ENCODE data around the gene NUBPL.
"Not testable (repeated sequence)": the region's sequence is repeated elsewhere in the genome, so short reads cannot be mapped to it uniquely, and the experiment has no call there.

The NUBPL gene

GRCh38 chr14:31578792-31579501, 17.7 kb downstream of the NUBPL start:
- DNase-seq = no peak

DNA sequence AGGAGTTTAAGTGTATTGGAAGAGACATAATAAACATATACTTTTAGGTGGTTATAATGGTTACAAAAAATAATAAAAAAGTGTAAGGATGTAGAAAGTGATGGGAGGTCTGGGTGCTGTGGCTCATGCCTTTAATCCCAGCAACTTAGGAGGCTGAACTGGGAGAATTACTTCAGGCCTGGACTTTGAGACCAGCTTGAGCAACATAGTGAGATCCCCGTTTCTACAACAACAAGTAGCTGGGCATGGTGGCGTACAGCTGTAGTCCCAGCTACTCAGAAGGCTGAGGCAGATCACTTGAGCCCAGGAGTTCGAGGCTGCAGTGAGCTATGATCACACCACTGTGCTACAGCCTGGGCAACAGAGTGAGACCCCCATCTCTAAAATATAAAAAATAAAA, 19.0 kb downstream of the NUBPL start:
- no peak for DNase-seq

DNA sequence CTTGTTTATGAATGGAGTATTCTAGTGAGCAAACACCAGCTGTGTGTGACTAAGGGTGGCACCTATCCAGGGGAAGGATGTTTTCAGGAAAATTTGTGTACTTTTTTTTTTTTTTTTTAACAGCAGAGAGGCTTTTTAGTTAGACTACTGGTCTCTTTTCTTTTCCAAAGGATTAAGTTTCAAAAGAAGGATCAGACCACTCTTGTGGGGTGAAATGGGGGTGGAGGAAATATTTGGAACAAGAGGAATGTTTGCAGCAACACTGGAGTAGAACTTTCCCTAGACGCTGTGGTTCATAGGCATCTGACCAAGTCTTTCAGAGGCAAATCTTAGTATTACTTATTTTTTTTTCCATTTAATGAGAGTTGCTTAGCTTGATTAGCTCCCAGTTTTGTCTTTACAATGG, 21.1 kb downstream of the NUBPL start:
- no peak for DNase-seq

- no peak for DNase-seq
These were observed 21.7 kb downstream of the NUBPL start for GRCh38 chr14:31582836-31583452.

- DNase-seq = no peak
These were observed 29.0 kb downstream of the NUBPL start for GRCh38 chr14:31590206-31590605.

DNA sequence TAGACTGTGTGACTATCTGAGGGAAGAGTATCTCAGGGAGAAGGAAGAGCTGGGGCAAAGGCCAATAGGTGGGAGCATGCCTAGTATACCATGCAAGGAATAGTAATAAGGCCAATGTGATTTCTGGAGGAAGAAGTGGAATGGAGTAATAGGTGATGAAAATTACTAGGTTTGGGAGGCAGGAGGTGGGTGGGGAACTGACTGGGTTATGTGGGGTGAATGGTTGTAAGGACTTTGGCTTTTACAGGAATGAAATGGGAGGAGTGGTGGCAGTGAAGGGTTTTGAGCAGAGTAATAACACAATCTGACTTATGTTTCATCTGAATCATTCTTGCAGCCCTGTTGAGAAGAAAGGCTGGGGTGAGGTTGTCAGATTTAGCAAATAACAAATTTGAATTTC, 30.9 kb downstream of the NUBPL start:
- DNase-seq = no peak

DNA sequence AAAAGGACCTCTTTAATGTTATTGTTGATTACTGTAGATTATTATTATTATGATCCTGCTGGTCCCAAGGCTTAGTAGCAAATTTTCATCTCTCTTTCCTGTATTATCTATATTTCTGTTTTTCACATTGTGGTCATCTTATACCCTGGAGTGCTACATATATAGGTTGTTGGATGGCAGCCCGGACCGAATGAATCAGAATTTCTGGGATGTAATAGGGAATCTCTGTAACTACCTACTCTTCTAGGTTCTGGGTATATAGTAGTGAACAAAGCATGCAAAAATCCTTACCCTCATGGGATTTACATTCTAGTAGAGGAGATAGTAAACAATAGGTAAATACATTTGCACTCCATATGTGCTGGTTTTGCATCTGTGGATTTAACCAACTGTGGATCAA, 31.4 kb downstream of the NUBPL start:
- DNase-seq = no peak

DNA sequence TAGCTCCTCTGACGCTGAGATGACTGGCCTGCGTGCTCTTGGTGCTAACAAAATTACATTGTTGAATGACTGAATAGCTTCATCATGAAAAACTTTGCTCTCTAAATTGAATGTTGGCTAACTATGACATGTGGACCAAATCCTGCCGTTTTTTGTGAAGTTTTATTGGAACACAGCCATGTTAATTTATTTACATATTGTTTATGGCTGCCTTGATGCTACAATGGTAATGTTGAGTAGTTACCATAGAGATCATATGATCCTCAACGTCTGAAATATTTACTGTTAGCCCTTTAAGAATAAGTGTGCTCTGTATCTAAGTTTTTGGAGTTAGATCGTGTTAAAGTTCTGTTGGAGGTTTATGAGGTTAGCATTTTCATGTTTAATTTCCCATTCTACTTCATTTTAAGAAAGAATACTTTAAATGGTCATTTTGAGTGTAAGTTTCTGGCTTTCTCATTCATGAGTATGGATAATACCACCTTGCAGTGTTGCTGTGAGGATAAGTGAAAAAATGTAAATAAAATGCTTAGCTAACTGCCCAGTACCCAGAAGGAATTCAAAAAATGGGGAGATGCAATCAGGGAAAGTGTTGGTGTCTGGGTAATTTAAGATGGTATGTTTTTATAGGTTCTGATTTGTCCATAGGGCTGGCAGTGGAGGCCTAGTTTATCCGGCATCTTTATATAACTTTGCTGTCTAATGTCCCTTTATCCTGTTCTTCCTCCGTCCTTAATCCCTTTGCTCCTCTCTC, 35.3 kb downstream of the NUBPL start:
- DNase-seq = no peak

DNA sequence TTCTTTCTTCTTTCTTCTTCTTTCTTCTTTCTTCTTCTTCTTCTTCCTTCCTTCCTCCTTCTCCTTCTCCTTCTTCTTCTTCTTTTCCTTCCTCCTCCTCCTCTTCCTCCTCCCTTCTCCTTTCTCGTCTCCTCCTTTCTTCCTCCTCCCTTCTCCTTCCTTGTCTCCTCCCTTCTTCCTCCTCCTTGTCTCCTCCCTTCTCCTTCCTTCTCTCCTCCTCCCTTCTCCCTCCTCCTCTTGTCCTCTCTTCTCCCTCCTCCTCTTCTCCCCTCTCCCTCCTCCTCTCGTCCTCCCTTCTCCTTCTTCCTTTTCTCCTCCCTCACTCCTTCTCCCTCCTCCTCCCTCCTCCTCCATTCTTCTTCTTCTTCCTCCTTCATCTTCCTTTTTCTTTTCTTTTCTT, 44.5 kb downstream of the NUBPL start:
- DNase-seq = no peak

DNA sequence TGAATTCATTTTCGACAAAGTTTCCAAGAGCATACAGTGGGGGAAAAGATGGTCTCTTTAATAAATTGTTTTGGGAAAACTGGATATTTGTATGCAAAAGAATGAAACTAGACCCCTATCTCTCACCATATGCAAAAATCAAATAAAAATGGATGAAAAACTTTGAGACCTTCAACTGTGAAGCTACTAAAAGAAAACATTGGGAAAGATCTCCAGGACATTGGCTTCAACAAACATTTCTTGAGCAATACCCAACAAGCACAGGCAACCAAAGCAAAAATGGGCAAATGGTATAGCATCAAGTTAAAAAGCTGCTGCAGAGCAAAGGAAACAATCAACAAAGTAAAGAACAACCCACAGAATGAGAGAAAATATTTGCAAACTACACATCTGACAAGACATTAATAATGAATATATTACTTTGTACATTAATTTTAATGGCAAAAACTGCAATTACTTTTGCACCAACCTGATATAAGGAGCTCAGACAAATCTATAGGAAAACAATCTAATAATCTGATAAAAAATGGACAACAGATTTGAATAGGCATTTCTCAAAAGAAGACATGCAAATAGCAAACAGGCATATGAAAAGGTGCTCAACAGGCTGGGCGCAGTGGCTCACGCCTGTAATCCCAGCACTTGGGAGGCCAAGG, 50.7 kb downstream of the NUBPL start:
- DNase-seq = no peak

- DNase-seq = no peak
These were observed 52.0 kb downstream of the NUBPL start for GRCh38 chr14:31613188-31613587.

DNA sequence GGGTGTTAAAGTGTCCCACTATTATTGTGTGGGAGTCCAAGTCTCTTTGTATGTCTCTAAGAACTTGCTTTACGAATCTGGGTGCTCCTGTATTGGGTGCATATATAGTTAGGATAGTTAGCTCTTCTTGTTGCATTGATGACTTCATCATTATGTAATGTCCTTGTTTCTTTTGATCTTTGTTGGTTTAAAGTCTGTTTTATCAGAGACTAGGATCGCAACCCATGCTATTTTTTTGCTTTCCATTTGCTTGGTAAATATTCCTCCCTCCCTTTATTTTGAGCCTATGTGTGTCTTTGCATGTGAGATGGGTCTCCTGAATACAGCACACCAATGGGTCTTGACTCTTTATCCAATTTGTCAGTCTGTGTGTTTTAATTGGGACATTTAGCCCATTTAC, 57.7 kb downstream of the NUBPL start:
- DNase-seq = not testable (repeated sequence)

DNA sequence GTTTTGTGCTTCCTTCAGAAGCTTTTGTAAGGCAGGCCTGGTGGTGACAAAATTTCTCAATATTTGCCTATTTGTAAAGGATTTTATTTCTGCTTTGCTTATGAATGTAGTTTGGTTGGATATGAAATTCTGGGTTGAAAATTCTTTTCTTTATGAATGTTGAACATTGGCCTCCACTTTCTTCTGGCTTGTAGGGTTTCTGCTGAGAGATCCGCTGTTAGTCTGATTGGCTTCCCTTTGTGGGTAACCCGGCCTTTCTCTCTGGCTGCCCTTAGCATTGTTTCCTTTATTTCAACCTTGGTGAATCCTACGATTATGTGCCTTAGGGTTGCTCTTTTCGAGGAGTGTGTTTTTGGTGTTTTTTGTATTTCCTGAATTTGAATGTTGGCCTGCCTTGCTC, 58.2 kb downstream of the NUBPL start:
- DNase-seq = no peak

GRCh38 chr14:31620898-31621297, 59.7 kb downstream of the NUBPL start:
- DNase-seq = not testable (repeated sequence)

DNA sequence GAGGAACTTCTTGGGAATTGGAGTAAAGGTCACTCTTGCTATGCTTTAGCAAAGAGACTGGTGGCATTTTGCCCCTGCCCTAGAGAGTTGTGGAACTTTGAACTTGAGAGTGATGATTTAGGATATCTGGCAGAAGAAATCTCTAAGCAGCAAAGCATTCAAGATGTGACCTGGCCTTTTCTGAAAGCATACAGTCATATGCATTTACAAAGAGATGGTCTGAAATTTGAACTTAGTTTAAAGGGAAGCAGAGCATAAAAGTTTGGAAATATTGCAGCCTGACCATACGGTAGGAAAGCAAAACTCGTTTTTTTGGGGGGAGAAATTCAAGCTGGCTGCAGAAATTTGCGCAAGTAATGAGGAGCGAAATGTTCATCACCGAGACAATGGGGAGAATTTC, 60.9 kb downstream of the NUBPL start:
- no peak for DNase-seq

DNA sequence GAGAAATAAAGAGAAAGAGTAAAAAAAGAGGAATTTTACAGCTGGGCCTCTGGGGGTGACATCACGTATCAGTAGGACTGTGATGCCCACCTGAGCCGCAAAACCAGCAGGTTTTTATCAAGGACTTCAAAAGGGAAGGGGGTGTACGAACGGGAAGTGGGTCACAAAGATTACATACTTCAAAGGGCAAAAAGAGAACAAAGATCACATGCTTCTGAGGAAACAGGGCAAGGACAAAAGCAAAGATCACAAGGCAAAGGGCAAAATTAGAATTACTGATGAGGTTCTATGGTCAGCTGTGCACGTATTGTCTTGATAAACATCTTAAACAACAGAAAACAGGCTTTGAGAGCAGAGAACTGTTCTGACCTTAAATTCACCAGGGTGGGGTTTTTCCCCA, 91.7 kb downstream of the NUBPL start:
- not testable (repeated sequence) for DNase-seq

DNA sequence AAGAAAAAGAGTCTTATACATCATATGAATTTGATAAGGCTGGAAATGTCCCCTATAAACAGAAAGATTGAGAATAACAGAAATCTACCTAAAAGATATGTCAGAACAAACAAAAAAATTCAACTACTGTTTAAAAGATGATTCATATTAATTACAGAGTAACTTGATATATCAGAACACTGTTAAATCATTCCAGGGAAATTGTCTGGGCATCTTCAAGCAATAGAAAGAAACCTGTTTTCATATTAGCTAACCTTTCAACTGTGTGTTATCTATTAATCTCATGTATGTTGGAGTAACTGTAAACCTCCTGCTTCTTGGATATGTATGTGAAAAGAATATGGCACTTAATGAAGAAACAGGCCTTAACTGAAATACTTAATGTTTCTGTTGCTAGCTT, 96.7 kb downstream of the NUBPL start:
- no peak for DNase-seq

- DNase-seq = no peak
These were observed 98.1 kb downstream of the NUBPL start for GRCh38 chr14:31659278-31659677.

DNA sequence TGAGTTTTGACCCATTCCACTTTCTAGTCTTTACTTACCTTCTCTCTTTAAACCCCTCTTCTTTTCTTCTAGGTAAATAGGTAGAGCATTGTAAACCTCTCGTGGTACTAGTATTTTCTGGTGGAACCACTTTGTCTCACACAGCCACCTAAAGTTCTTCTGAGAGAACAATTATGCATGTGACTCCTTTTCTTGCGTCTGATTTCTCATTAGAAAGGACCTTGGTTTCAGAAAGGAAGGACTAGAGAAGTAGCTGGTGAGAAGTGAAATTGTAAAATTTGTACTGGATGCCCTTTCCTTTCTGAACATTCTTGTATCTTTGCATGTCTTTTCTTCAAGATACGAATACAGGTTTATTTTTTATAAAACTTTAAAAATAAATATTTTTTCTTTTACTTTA, 99.0 kb downstream of the NUBPL start:
- no peak for DNase-seq

DNA sequence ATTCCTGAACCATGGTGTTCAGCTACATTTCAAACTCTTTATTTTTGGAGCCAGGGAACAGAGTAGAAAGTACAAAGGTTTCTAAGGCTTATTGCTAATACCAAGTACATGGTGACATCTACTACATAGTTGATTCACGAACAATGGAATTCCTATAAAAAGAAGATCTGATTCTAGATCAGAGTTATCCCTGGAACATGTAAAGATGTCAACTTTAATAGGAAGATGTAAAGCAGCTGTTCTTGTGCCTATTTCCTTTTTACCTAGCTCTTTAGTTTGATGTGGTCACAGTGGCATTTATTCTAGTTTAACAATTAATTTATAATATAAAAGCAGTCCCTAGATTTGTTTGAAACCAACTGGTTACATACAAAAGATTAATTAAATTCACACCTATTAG, 99.5 kb downstream of the NUBPL start:
- DNase-seq = no peak

DNA sequence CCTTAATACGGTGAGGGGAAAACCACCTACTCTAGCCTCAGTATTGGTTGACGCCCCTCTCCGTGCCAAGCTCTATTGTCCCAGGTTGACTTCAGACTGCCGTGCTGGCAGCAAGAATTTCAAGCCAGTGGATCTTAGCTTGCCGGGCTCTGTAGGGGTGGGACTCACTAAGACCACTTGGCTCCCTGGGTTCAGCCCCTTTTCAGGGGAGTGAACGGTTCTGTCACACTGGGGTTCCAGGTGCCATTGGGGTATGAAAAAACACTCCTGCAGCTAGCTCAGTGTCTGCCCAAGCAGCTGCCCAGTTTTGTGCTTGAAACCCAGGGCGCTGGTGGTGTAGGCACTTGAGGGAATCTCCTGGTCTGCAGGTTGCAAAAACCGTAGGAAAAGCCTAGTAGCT, 107.1 kb downstream of the NUBPL start:
- DNase-seq = no peak

- no peak for DNase-seq
These were observed 111.5 kb downstream of the NUBPL start for GRCh38 chr14:31672709-31673108.

GRCh38 chr14:31677052-31677451, 115.8 kb downstream of the NUBPL start:
- DNase-seq = no peak

DNA sequence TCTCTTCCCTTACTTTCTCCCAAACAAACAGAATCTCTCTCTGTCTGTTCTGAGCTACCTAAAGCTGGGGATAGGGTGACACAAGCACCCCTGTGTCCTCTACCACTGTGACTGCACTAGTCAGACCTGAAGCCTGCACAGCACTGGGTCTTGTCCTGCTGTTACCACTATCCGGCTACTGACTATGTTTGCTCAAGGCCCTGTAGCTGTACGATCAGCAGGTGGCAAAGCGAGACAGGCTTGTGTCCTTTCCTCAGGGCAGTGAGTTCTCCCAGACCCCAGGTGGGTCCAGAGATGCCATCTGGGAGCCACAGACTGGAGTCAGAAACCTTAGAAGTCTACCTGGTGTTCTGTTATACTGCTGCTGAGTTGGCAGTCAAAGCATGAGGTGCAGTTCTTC, 116.4 kb downstream of the NUBPL start:
- no peak for DNase-seq

Data from NCI-H1930 (cell line).